ENCODE results near the gene KRTAP6-2.

GRCh38 chr21:30582870-30583269 is 15.8 kb downstream of the KRTAP6-2 start:
- TF ChIP-seq CTCF (IDR thresholded peaks at IDR 0.05) (no peak), RFX5 (IDR thresholded peaks at IDR 0.05) (no peak)
